ENCODE results near the gene FLT3. TPM values are rescaled to one million over a fixed set of nuclear protein-coding genes. Genes with fewer than 3 reads are reported as not detected.
"Not testable (repeated sequence)": the region's sequence is repeated elsewhere in the genome, so short reads cannot be mapped to it uniquely, and the experiment has no call there.

FLT3 gene
- total RNA-seq, 2 donors from 2014 or later = 0.12 to 0.26 TPM

- no peak for TF ChIP-seq CTCF (IDR thresholded peaks at IDR 0.05)
- no peaks in the 10 kb centered on the region for H3K27me3 ChIP-seq
- H3K4me1 ChIP-seq = no peaks in the 10 kb centered on the region
- DNase-seq (ENCODE audit: low spot score) = no peak
- H3K27ac ChIP-seq = no peak overlapping the region
- no peaks in the 10 kb centered on the region for H3K9me3 ChIP-seq
- H3K4me3 ChIP-seq = no peak overlapping the region
- no peaks in the 10 kb centered on the region for H3K36me3 ChIP-seq
Observed at GRCh38 chr13:28041501-28041900, 58.9 kb downstream of the FLT3 start.

GRCh38 chr13:28041031-28041461 is 59.3 kb downstream of the FLT3 start:
- no peak overlapping the region for H3K27ac ChIP-seq
- no peak overlapping the region for H3K4me3 ChIP-seq
- DNase-seq (ENCODE audit: low spot score) = no peak
- H3K9me3 ChIP-seq = no peaks in the 10 kb centered on the region
- H3K36me3 ChIP-seq = no peaks in the 10 kb centered on the region
- H3K4me1 ChIP-seq = no peaks in the 10 kb centered on the region
- no peak for TF ChIP-seq CTCF (IDR thresholded peaks at IDR 0.05)
- no peaks in the 10 kb centered on the region for H3K27me3 ChIP-seq

- no peaks in the 10 kb centered on the region for H3K36me3 ChIP-seq
- no peaks in the 10 kb centered on the region for H3K27me3 ChIP-seq
- no peaks in the 10 kb centered on the region for H3K4me1 ChIP-seq
- no peaks in the 10 kb centered on the region for H3K9me3 ChIP-seq
- no peak for TF ChIP-seq CTCF (IDR thresholded peaks at IDR 0.05)
- no peak overlapping the region for H3K27ac ChIP-seq
- H3K4me3 ChIP-seq = no peak overlapping the region
- DNase-seq (ENCODE audit: low spot score) = no peak
Observed at GRCh38 chr13:28037399-28037798, 63.0 kb downstream of the FLT3 start.

GRCh38 chr13:28035146-28035782 is 65.1 kb downstream of the FLT3 start:
- TF ChIP-seq CTCF (IDR thresholded peaks at IDR 0.05) = no peak
- no peak overlapping the region for H3K4me3 ChIP-seq
- H3K36me3 ChIP-seq = no peaks in the 10 kb centered on the region
- DNase-seq (ENCODE audit: low spot score) = no peak
- no peaks in the 10 kb centered on the region for H3K27me3 ChIP-seq
- no peaks in the 10 kb centered on the region for H3K9me3 ChIP-seq
- H3K27ac ChIP-seq = no peak overlapping the region
- no peaks in the 10 kb centered on the region for H3K4me1 ChIP-seq

GRCh38 chr13:28033894-28034655 is 66.3 kb downstream of the FLT3 start:
- Histone ChIP-seq H3K27me3 (no peaks in the 10 kb centered on the region), H3K27ac (no peak overlapping the region), H3K4me3 (no peak overlapping the region), H3K4me1 (no peaks in the 10 kb centered on the region), H3K9me3 (no peaks in the 10 kb centered on the region), H3K36me3 (no peaks in the 10 kb centered on the region)
- no peak for TF ChIP-seq CTCF (IDR thresholded peaks at IDR 0.05)
- no peak for DNase-seq (ENCODE audit: low spot score)

GRCh38 chr13:28032438-28032837 is 67.9 kb downstream of the FLT3 start:
- not testable (repeated sequence) for DNase-seq (ENCODE audit: low spot score); H3K9me3 ChIP-seq; H3K36me3 ChIP-seq; H3K4me3 ChIP-seq; H3K27me3 ChIP-seq; H3K4me1 ChIP-seq; H3K27ac ChIP-seq
